ENCODE measurements around the gene SSH3. TPM values are rescaled to one million over a fixed set of nuclear protein-coding genes. Genes with fewer than 3 reads are reported as not detected.
A peak's percentile ranks its signal among the peaks of the same experiment; 100 is the strongest.
"Not testable (repeated sequence)": the region's sequence is repeated elsewhere in the genome, so short reads cannot be mapped to it uniquely, and the experiment has no call there.

The SSH3 gene
- total RNA-seq, 1 donor from 2014 or later = 6.8 TPM

- peaks cover 13 to 25% (median 23%) of the 10 kb centered on the region in 3 donors for H3K4me1 ChIP-seq (ENCODE audit: control insufficient read depth in 3 of 3, insufficient read depth in 3 of 3, low read length in 3 of 3)
- peaks cover 0 to 9% (median 3%) of the 10 kb centered on the region in 3 donors for H3K36me3 ChIP-seq (ENCODE audit: control insufficient read depth in 3 of 3, insufficient read depth in 3 of 3, low read length in 3 of 3)
- peak overlapping the region; percentile 75 for H3K27ac ChIP-seq (ENCODE audit: low read depth, low read length)
- H3K27me3 ChIP-seq (ENCODE audit: control insufficient read depth in 3 of 3, insufficient read depth in 3 of 3, low read length in 3 of 3) = no peaks in the 10 kb centered on the region
- peak overlapping the region; percentile 77 to 99 (median 90) for H3K4me3 ChIP-seq (ENCODE audit: low read length in 3 of 3)
- H3K9ac ChIP-seq (ENCODE audit: low read depth in 1 of 3, low read length in 3 of 3) = peak overlapping the region; percentile 70 to 86 (median 85)
- no peaks in the 10 kb centered on the region for H3K9me3 ChIP-seq (ENCODE audit: control insufficient read depth in 3 of 3, low read length in 3 of 3)
Observed at GRCh38 chr11:67317205-67317887, 14.0 kb downstream of the SSH3 start.

- H3K4me3 ChIP-seq (ENCODE audit: low read length in 3 of 3) = peak overlapping the region; percentile 77 to 99 (median 90)
- H3K4me1 ChIP-seq (ENCODE audit: control insufficient read depth in 3 of 3, insufficient read depth in 3 of 3, low read length in 3 of 3) = peaks cover 13 to 25% (median 23%) of the 10 kb centered on the region in 3 donors
- no peaks in the 10 kb centered on the region for H3K9me3 ChIP-seq (ENCODE audit: control insufficient read depth in 3 of 3, low read length in 3 of 3)
- peak overlapping the region; percentile 70 to 85 (median 71) for H3K9ac ChIP-seq (ENCODE audit: low read depth in 1 of 3, low read length in 3 of 3)
- H3K27ac ChIP-seq (ENCODE audit: low read depth, low read length) = peak overlapping the region; percentile 75
- peaks cover 0 to 10% (median 8%) of the 10 kb centered on the region in 3 donors for H3K36me3 ChIP-seq (ENCODE audit: control insufficient read depth in 3 of 3, insufficient read depth in 3 of 3, low read length in 3 of 3)
- H3K27me3 ChIP-seq (ENCODE audit: control insufficient read depth in 3 of 3, insufficient read depth in 3 of 3, low read length in 3 of 3) = no peaks in the 10 kb centered on the region
Observed at GRCh38 chr11:67317888-67318555, 14.7 kb downstream of the SSH3 start.

GRCh38 chr11:67318876-67319275, 15.5 kb downstream of the SSH3 start:
- H3K9me3 ChIP-seq (ENCODE audit: control insufficient read depth in 3 of 3, low read length in 3 of 3); H3K36me3 ChIP-seq (ENCODE audit: control insufficient read depth in 3 of 3, insufficient read depth in 3 of 3, low read length in 3 of 3); H3K27me3 ChIP-seq (ENCODE audit: control insufficient read depth in 3 of 3, insufficient read depth in 3 of 3, low read length in 3 of 3); H3K27ac ChIP-seq (ENCODE audit: low read depth, low read length): not testable (repeated sequence)
- H3K9ac ChIP-seq (ENCODE audit: low read depth in 1 of 3, low read length in 3 of 3) = peak overlapping the region in 2 of 3 donors; percentile 70 to 85
- peak overlapping the region in 2 of 3 donors; percentile 77 to 90 for H3K4me3 ChIP-seq (ENCODE audit: low read length in 3 of 3)
- H3K4me1 ChIP-seq (ENCODE audit: control insufficient read depth in 3 of 3, insufficient read depth in 3 of 3, low read length in 3 of 3) = peaks cover 13 to 25% (median 23%) of the 10 kb centered on the region in 3 donors

- H3K27me3 ChIP-seq (ENCODE audit: control insufficient read depth in 3 of 3, insufficient read depth in 3 of 3, low read length in 3 of 3) = no peaks in the 10 kb centered on the region
- H3K36me3 ChIP-seq (ENCODE audit: control insufficient read depth in 3 of 3, insufficient read depth in 3 of 3, low read length in 3 of 3) = peaks cover 0 to 10% (median 8%) of the 10 kb centered on the region in 3 donors
- peaks cover 13 to 25% (median 23%) of the 10 kb centered on the region in 3 donors for H3K4me1 ChIP-seq (ENCODE audit: control insufficient read depth in 3 of 3, insufficient read depth in 3 of 3, low read length in 3 of 3)
- no peak overlapping the region for H3K9ac ChIP-seq (ENCODE audit: low read depth in 1 of 3, low read length in 3 of 3)
- H3K4me3 ChIP-seq (ENCODE audit: low read length in 3 of 3) = no peak overlapping the region
- no peak overlapping the region for H3K27ac ChIP-seq (ENCODE audit: low read depth, low read length)
- no peaks in the 10 kb centered on the region for H3K9me3 ChIP-seq (ENCODE audit: control insufficient read depth in 3 of 3, low read length in 3 of 3)
Observed at GRCh38 chr11:67320011-67320410, 16.7 kb downstream of the SSH3 start.

- H3K27ac ChIP-seq (ENCODE audit: low read depth, low read length) = no peak overlapping the region
- H3K9ac ChIP-seq (ENCODE audit: low read depth in 1 of 3, low read length in 3 of 3) = no peak overlapping the region
- no peak overlapping the region for H3K4me3 ChIP-seq (ENCODE audit: low read length in 3 of 3)
- H3K27me3 ChIP-seq (ENCODE audit: control insufficient read depth in 3 of 3, insufficient read depth in 3 of 3, low read length in 3 of 3) = no peaks in the 10 kb centered on the region
- H3K9me3 ChIP-seq (ENCODE audit: control insufficient read depth in 3 of 3, low read length in 3 of 3) = no peaks in the 10 kb centered on the region
- H3K36me3 ChIP-seq (ENCODE audit: control insufficient read depth in 3 of 3, insufficient read depth in 3 of 3, low read length in 3 of 3) = peaks cover 0 to 10% (median 8%) of the 10 kb centered on the region in 3 donors
- peaks cover 13 to 25% (median 23%) of the 10 kb centered on the region in 3 donors for H3K4me1 ChIP-seq (ENCODE audit: control insufficient read depth in 3 of 3, insufficient read depth in 3 of 3, low read length in 3 of 3)
Observed at GRCh38 chr11:67320691-67321090, 17.4 kb downstream of the SSH3 start.

DNA sequence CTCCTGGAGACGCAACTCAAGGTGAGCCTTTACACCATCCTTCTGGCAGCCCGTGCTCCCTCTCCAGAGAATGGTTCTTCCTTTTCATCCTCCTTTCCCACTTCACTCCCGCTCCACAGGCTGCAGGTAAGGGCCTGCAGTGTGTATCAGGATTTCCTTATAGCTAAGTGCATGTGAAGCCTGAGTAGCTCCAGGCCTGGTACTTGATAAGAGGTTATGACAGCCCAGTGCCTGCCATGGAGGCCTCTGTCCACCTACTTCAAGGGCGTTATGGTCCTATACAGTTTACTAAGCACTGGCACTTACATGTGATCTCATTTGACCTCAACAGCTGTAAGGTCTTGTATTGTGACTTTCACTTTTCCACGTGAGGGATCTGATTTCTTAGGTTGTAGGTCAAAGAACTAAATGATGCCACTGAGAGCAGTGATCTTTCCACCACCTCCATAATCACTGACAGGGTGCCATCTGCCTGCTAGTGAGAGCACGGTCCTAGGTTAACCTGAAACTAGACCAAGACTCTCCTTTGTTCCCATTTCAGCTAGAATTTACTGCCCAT, 18.1 kb downstream of the SSH3 start:
- Histone ChIP-seq H3K27ac (ENCODE audit: low read depth, low read length) (no peak overlapping the region), H3K4me1 (ENCODE audit: control insufficient read depth in 3 of 3, insufficient read depth in 3 of 3, low read length in 3 of 3) (peaks cover 13 to 25% (median 23%) of the 10 kb centered on the region in 3 donors), H3K4me3 (ENCODE audit: low read length in 3 of 3) (no peak overlapping the region), H3K9ac (ENCODE audit: low read depth in 1 of 3, low read length in 3 of 3) (peak overlapping the region in 1 of 3 donors; percentile 51), H3K9me3 (ENCODE audit: control insufficient read depth in 3 of 3, low read length in 3 of 3) (no peaks in the 10 kb centered on the region), H3K36me3 (ENCODE audit: control insufficient read depth in 3 of 3, insufficient read depth in 3 of 3, low read length in 3 of 3) (peaks cover 0 to 10% (median 8%) of the 10 kb centered on the region in 3 donors), H3K27me3 (ENCODE audit: control insufficient read depth in 3 of 3, insufficient read depth in 3 of 3, low read length in 3 of 3) (no peaks in the 10 kb centered on the region)

GRCh38 chr11:67322049-67322448, 18.7 kb downstream of the SSH3 start:
- Histone ChIP-seq H3K27ac (ENCODE audit: low read depth, low read length) (no peak overlapping the region), H3K27me3 (ENCODE audit: control insufficient read depth in 3 of 3, insufficient read depth in 3 of 3, low read length in 3 of 3) (no peaks in the 10 kb centered on the region), H3K9me3 (ENCODE audit: control insufficient read depth in 3 of 3, low read length in 3 of 3) (no peaks in the 10 kb centered on the region), H3K36me3 (ENCODE audit: control insufficient read depth in 3 of 3, insufficient read depth in 3 of 3, low read length in 3 of 3) (peaks cover 0 to 10% (median 8%) of the 10 kb centered on the region in 3 donors), H3K4me1 (ENCODE audit: control insufficient read depth in 3 of 3, insufficient read depth in 3 of 3, low read length in 3 of 3) (peaks cover 13 to 25% (median 20%) of the 10 kb centered on the region in 3 donors), H3K9ac (ENCODE audit: low read depth in 1 of 3, low read length in 3 of 3) (peak overlapping the region in 1 of 3 donors; percentile 45), H3K4me3 (ENCODE audit: low read length in 3 of 3) (no peak overlapping the region)

DNA sequence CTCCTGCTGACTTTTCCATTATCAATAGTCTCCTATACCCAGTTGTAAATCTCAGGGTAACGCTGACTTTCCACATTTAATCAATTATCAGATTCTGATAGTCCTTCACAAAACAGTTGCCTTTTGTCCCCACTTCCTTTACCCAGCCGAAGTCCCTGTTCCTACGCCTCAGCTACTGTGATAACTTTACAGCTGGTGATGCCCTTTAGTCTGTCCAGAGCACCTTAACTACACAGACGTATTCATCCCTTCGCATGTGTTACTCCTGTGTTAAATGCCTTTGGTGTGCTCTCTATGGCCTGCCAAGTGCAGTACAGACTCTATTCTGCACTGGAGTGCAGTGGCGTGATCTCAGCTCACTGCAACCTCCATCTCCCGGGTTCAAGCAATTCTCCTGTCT, 20.2 kb downstream of the SSH3 start:
- Histone ChIP-seq H3K9ac (ENCODE audit: low read depth in 1 of 3, low read length in 3 of 3) (no peak overlapping the region), H3K36me3 (ENCODE audit: control insufficient read depth in 3 of 3, insufficient read depth in 3 of 3, low read length in 3 of 3) (peaks cover 0 to 10% (median 8%) of the 10 kb centered on the region in 3 donors), H3K27me3 (ENCODE audit: control insufficient read depth in 3 of 3, insufficient read depth in 3 of 3, low read length in 3 of 3) (no peaks in the 10 kb centered on the region), H3K4me3 (ENCODE audit: low read length in 3 of 3) (no peak overlapping the region), H3K4me1 (ENCODE audit: control insufficient read depth in 3 of 3, insufficient read depth in 3 of 3, low read length in 3 of 3) (peaks cover 8 to 14% (median 9%) of the 10 kb centered on the region in 3 donors), H3K9me3 (ENCODE audit: control insufficient read depth in 3 of 3, low read length in 3 of 3) (no peaks in the 10 kb centered on the region), H3K27ac (ENCODE audit: low read depth, low read length) (no peak overlapping the region)

GRCh38 chr11:67332081-67332691, 28.9 kb downstream of the SSH3 start:
- Histone ChIP-seq H3K27ac (ENCODE audit: low read depth, low read length) (no peak overlapping the region), H3K9ac (ENCODE audit: low read depth in 1 of 3, low read length in 3 of 3) (no peak overlapping the region), H3K4me3 (ENCODE audit: low read length in 3 of 3) (no peak overlapping the region), H3K4me1 (ENCODE audit: control insufficient read depth in 3 of 3, insufficient read depth in 3 of 3, low read length in 3 of 3) (no peaks in the 10 kb centered on the region), H3K27me3 (ENCODE audit: control insufficient read depth in 3 of 3, insufficient read depth in 3 of 3, low read length in 3 of 3) (no peaks in the 10 kb centered on the region), H3K36me3 (ENCODE audit: control insufficient read depth in 3 of 3, insufficient read depth in 3 of 3, low read length in 3 of 3) (peaks cover 0 to 9% (median 0%) of the 10 kb centered on the region in 3 donors), H3K9me3 (ENCODE audit: control insufficient read depth in 3 of 3, low read length in 3 of 3) (no peaks in the 10 kb centered on the region)
